Heart left ventricle (tissue), 13 donors: ENCODE measurements around the gene CXCL17.

ENCODE experiments used
- POLR2A ChIP-seq, 2 donors: fragments of 450-650 bp; IDR thresholded peaks; one replicate each; pipeline ENCODE4 v1.6.1; 2017; ENCODE audit warnings: antibody characterized with exemption in 2 of 2, mild to moderate bottlenecking in 2 of 2, moderate library complexity in 2 of 2
- TF ChIP-seq, protein P1 (sequence below), 12 donors: fragments of 200-600 bp; sonication (generic) in 4 of 12; IDR thresholded peaks; one replicate each; pipeline versions ENCODE4 v1.5.0 to v1.8.0; 2018 to 2022; ENCODE audit warnings: antibody characterized with exemption in 12 of 12, mild to moderate bottlenecking in 5 of 12
- donor health status: ischemic (EF 13 %, LVEDD 7.1; RV severe dilation, severe dysfunction).
- donor health status: DM: no; HTN: yes; CAD: no.
- donor health status: DM: no; HTN: no; CAD: no.
- donor health status: ischemic (EF 25% LVEDD 6.9; RV normal size, moderate dysfunction).
- donor health status: ischemic (EF 25% LVEDD 5.7; RV mildly dilated, moderate dysfunction).
- donor health status: ischemic (EF 35%, LVEDD 5.7; RV mildly dilated, moderate dysfunction).
- donor health status: nonischemic (EF 11% LVEDD 7.7; RV severe dilation, severe dysfunction).
- donor health status: DM: yes; HTN: yes; CAD: no.
- donor health status: PGD.
- donor health status: ischemic (EF 29% LVEDD 5.4; RV normal size, mild dysfunction).
- donor health status: nonischemic (EF 23%, LVEDD 6.1; RV moderate dilation, normal function).

DNA sequence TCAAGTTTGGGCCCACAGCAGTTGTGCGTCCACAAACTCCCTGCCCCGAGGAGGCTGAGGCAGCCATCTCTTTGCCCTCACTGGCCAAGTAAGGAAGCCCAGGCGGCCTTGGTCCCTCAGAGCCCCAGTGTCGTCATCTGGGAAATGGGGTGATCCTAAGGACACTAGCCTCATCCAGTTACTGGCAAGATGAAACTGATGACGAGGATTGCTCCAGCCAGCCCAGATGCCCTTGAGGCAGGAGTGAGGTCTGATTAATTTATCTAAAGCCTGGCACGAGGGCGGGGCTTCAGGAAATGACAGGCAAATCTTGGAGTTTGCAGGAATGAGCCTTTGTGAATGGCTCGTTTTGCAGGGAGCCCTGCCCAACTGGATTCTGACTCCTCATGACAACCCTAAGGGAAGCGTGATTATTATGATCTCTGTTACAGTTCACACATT lies 21.1 kb downstream of the CXCL17 start:
- TF ChIP-seq, protein P1, sequence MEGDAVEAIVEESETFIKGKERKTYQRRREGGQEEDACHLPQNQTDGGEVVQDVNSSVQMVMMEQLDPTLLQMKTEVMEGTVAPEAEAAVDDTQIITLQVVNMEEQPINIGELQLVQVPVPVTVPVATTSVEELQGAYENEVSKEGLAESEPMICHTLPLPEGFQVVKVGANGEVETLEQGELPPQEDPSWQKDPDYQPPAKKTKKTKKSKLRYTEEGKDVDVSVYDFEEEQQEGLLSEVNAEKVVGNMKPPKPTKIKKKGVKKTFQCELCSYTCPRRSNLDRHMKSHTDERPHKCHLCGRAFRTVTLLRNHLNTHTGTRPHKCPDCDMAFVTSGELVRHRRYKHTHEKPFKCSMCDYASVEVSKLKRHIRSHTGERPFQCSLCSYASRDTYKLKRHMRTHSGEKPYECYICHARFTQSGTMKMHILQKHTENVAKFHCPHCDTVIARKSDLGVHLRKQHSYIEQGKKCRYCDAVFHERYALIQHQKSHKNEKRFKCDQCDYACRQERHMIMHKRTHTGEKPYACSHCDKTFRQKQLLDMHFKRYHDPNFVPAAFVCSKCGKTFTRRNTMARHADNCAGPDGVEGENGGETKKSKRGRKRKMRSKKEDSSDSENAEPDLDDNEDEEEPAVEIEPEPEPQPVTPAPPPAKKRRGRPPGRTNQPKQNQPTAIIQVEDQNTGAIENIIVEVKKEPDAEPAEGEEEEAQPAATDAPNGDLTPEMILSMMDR (IDR thresholded peaks at IDR 0.05): no peak
- TF ChIP-seq POLR2A (IDR thresholded peaks at IDR 0.05): peak in 1 of 2 donors; percentile 19
